ENCODE measurements around the gene ZNF784. TPM values are rescaled to one million over a fixed set of nuclear protein-coding genes. Genes with fewer than 3 reads are reported as not detected.

Gene ZNF784
- total and polyA plus RNA-seq, 9 of the 15 experiments (the other 6 are each of a cell fraction or from before 2014, with no cell fraction given): 0.14 to 6.1 (median 2.1) TPM

GRCh38 chr19:55643003-55643886 lies 18.9 kb upstream of the ZNF784 start, which contains the start of gene ZNF581 (continued):
- TF ChIP-seq ZBTB34 (CRISPR knock-in tag; IDR thresholded peaks at IDR 0.05) (no peak), ETV5 (CRISPR knock-in tag; IDR thresholded peaks at IDR 0.05; ENCODE audit: low read depth) (peak; percentile 48; the same call in 1 of the 2 replicates), YBX1 (IDR thresholded peaks at IDR 0.05) (no peak), ZBTB33 (CRISPR knock-in tag; IDR thresholded peaks at IDR 0.05) (no peak), DDX20 (tag; IDR thresholded peaks at IDR 0.05; ENCODE audit: low read depth) (no peak), SMAD2 (IDR thresholded peaks at IDR 0.05; ENCODE audit: low read depth, low read length) (no peak), CHD1 (IDR thresholded peaks at IDR 0.05; ENCODE audit: low read length) (peak; percentile 21), SIX5 (IDR thresholded peaks at IDR 0.05; ENCODE audit: borderline replicate concordance in 1 of 2, insufficient read depth in 1 of 2, low read depth in 1 of 2, low read length in 2 of 2) (peak; percentile 39; a peak in 3 of 4 replicates), HDAC8 (tag; IDR thresholded peaks at IDR 0.05) (no peak), ZNF232 (CRISPR knock-in tag; IDR thresholded peaks at IDR 0.05) (no peak), NFIX (CRISPR knock-in tag; IDR thresholded peaks at IDR 0.05; ENCODE audit: low read depth) (no peak), HDAC1 (IDR thresholded peaks at IDR 0.05) (peak; percentile 39 to 80; a peak in 3 of 4 replicates), ZNF277 (CRISPR knock-in tag; IDR thresholded peaks at IDR 0.05; ENCODE audit: borderline replicate concordance) (no peak), ELK1 (CRISPR knock-in tag; IDR thresholded peaks at IDR 0.05) (no peak), ETS1 (conservative IDR thresholded peaks at IDR 0.05; ENCODE audit: control insufficient read depth, low read depth, low read length) (peak; percentile 54; the same call in 1 of the 2 replicates), USF2 (CRISPR knock-in tag; IDR thresholded peaks at IDR 0.05) (no peak), ADNP (tag; IDR thresholded peaks at IDR 0.05) (no peak), ERF (CRISPR knock-in tag; IDR thresholded peaks at IDR 0.05) (peak; percentile 73; the same call in 1 of the 2 replicates)

All from K562 (cell line).